K562 (cell line): Measurements from ENCODE around the gene PTK6.

ENCODE experiments used
- ARID2 ChIP-seq: fragments of 450-650 bp; IDR thresholded peaks from 2 replicates; pipeline ENCODE4 v1.6.1; 2017; ENCODE audit warnings: antibody characterized with exemption, mild to moderate bottlenecking
- CTCF ChIP-seq, 3 experiments: IDR thresholded peaks in 2 of 3; conservative IDR thresholded peaks in 1 of 3; 2 replicates each; pipeline ENCODE4 v1.5.1; 2011 to 2012; ENCODE audit warnings: low read length in 3 of 3, mild to moderate bottlenecking in 3 of 3, control low read depth in 2 of 3, improper control_type of control experiment in 1 of 3, inconsistent platforms in 1 of 3, low read depth in 1 of 3, mixed read lengths in 1 of 3, moderate library complexity in 1 of 3; ENCODE audit not compliant: insufficient read depth in 2 of 3
- EP300 ChIP-seq: IDR thresholded peaks from 2 replicates; pipeline ENCODE4 v1.6.1; 2012; ENCODE audit warnings: low read length, improper control_type of control experiment
- FOXA1 ChIP-seq: fragments of 450-650 bp; IDR thresholded peaks from 2 replicates; pipeline ENCODE4 v1.6.1; 2016; ENCODE audit warnings: mild to moderate bottlenecking, borderline replicate concordance
- PHF21A ChIP-seq: fragments of 450-650 bp; IDR thresholded peaks from 2 replicates; pipeline ENCODE4 v1.6.1; 2017; ENCODE audit warnings: low read depth, borderline replicate concordance
- ZNF766 ChIP-seq: fragments of 200-800 bp; sonication (Bioruptor generic); conservative IDR thresholded peaks from 2 replicates; pipeline ENCODE4 v1.6.1; 2016; ENCODE audit warnings: missing genetic modification characterization, missing compliant biosample characterization

DNA sequence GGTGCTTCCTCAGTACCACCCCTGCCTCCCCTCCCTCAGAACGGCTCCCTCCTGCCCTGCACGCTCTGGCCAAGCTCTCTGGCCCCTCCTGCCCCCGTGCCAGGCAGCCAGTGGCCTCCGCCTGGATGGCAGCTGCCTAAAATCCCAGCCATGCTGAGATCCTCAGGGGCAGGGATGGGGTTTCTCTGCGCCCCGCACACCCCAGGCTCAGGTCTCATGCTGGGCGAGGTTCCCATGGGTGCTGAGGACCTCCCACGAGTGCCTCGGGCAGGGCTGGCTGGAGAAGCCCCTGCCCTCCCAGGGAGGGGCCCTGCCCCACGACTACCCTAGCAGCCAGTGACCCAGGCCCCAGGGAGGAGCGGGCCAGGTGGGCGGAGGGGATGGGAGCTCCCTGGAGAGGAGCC lies 2.7 kb downstream of the PTK6 start:
- TF ChIP-seq EP300 (no peak), CTCF (IDR thresholded peaks at IDR 0.05 in 2 of 3, conservative IDR thresholded peaks at IDR 0.05 in 1 of 3; ENCODE audit: insufficient read depth in 2 of 3, low read depth in 1 of 3, low read length in 3 of 3) (no peak), PHF21A (no peak), ZNF766 (no peak), FOXA1 (no peak), ARID2 (no peak)
